GM12891 (cell line): ENCODE data around the gene UGDH.
A peak's percentile ranks its signal among the peaks of the same experiment; 100 is the strongest.
"Not testable (repeated sequence)": the region's sequence is repeated elsewhere in the genome, so short reads cannot be mapped to it uniquely, and the experiment has no call there.

Experiments used
- DNase-seq: peaks from one replicate; pipeline ENCODE4 v3.0.0; 2011; ENCODE audit warnings: low spot score; ENCODE audit not compliant: insufficient read length
- FAIRE-seq: peaks from 2 replicates; lab custom pipeline; 2011; peaks lifted over from hg19 to GRCh38; lab: Jason Lieb, UNC
- PAX5 ChIP-seq: IDR thresholded peaks from 2 replicates; pipeline ENCODE4 v1.6.1; 2011; ENCODE audit warnings: low read length, moderate library complexity, mild to moderate bottlenecking; ENCODE audit not compliant: insufficient read depth, severe bottlenecking
- POLR2A ChIP-seq: IDR thresholded peaks from 2 replicates; pipeline ENCODE4 v1.6.1; 2011; ENCODE audit warnings: low read depth, low read length, control low read depth
- POLR2AphosphoS5 ChIP-seq: IDR thresholded peaks from 2 replicates; pipeline ENCODE4 v1.6.1; 2011; ENCODE audit warnings: low read depth, low read length, control low read depth
- POU2F2 ChIP-seq: IDR thresholded peaks from 2 replicates; pipeline ENCODE4 v1.6.1; 2011; ENCODE audit warnings: low read depth, mild to moderate bottlenecking, control low read depth, low read length, moderate library complexity
- SPI1 ChIP-seq: IDR thresholded peaks from 2 replicates; pipeline ENCODE4 v1.6.1; 2011; ENCODE audit warnings: low read depth, low read length, control low read depth
- TAF1 ChIP-seq: IDR thresholded peaks from 2 replicates; pipeline ENCODE4 v1.6.1; 2011; ENCODE audit warnings: low read depth, low read length, control low read depth

UGDH gene

GRCh38 chr4:39559626-39560025 is 32.4 kb upstream of the UGDH start:
- DNase-seq (no peak), FAIRE-seq (no peak)
- TF ChIP-seq POU2F2: no peak
- no peak for TF ChIP-seq POLR2A
- no peak for TF ChIP-seq TAF1
- no peak for TF ChIP-seq SPI1
- TF ChIP-seq POLR2AphosphoS5: no peak
- TF ChIP-seq PAX5: no peak

GRCh38 chr4:39555472-39555871 is 28.2 kb upstream of the UGDH start:
- FAIRE-seq (no peak), DNase-seq (no peak)
- no peak for TF ChIP-seq SPI1
- TF ChIP-seq POLR2AphosphoS5: no peak
- no peak for TF ChIP-seq POU2F2
- TF ChIP-seq POLR2A: no peak
- no peak for TF ChIP-seq TAF1
- TF ChIP-seq PAX5: no peak

- TF ChIP-seq POLR2A: no peak
- TF ChIP-seq POU2F2: no peak
- no peak for TF ChIP-seq TAF1
- TF ChIP-seq POLR2AphosphoS5: no peak
- TF ChIP-seq PAX5: no peak
- no peak for TF ChIP-seq SPI1
- no peak for DNase-seq
- no peak for FAIRE-seq
These were observed 21.3 kb upstream of the UGDH start for GRCh38 chr4:39548425-39549067.

GRCh38 chr4:39544580-39545315 is 17.5 kb upstream of the UGDH start:
- no peak for DNase-seq
- FAIRE-seq: no peak
- no peak for TF ChIP-seq POU2F2
- TF ChIP-seq POLR2AphosphoS5: no peak
- no peak for TF ChIP-seq PAX5

GRCh38 chr4:39544080-39544479 is 16.8 kb upstream of the UGDH start:
- DNase-seq, FAIRE-seq: not testable (repeated sequence)

- no peak for TF ChIP-seq POLR2A
- TF ChIP-seq TAF1: no peak
- TF ChIP-seq SPI1: no peak
- TF ChIP-seq POU2F2: no peak
- no peak for TF ChIP-seq PAX5
- TF ChIP-seq POLR2AphosphoS5: no peak
- DNase-seq: no peak
- FAIRE-seq: no peak
These were observed 15.8 kb upstream of the UGDH start for GRCh38 chr4:39543034-39543433.

GRCh38 chr4:39542611-39543012 is 15.4 kb upstream of the UGDH start:
- DNase-seq (no peak), FAIRE-seq (no peak)
- TF ChIP-seq PAX5: no peak
- TF ChIP-seq POLR2A: no peak
- no peak for TF ChIP-seq TAF1
- TF ChIP-seq POU2F2: no peak

GRCh38 chr4:39541987-39542610 is 14.9 kb upstream of the UGDH start:
- FAIRE-seq: peak; percentile 9
- TF ChIP-seq POU2F2 (no peak), PAX5 (no peak), POLR2AphosphoS5 (no peak), POLR2A (no peak), TAF1 (no peak), SPI1 (no peak)
- DNase-seq: no peak

- TF ChIP-seq POLR2A: no peak
- TF ChIP-seq SPI1: no peak
- no peak for TF ChIP-seq POLR2AphosphoS5
- TF ChIP-seq POU2F2: no peak
- TF ChIP-seq TAF1: no peak
- no peak for TF ChIP-seq PAX5
- no peak for DNase-seq
- no peak for FAIRE-seq
These were observed 11.9 kb upstream of the UGDH start for GRCh38 chr4:39539089-39539611.

- FAIRE-seq (no peak), DNase-seq (no peak)
- TF ChIP-seq SPI1 (no peak), POLR2AphosphoS5 (no peak), POLR2A (no peak), POU2F2 (no peak), PAX5 (no peak), TAF1 (no peak)
These were observed 6.3 kb upstream of the UGDH start for GRCh38 chr4:39533541-39533940.

- not testable (repeated sequence) for DNase-seq, FAIRE-seq
These were observed 5.0 kb upstream of the UGDH start for GRCh38 chr4:39532237-39532636.
